Mammary epithelial cell (primary cell): ENCODE data around the gene SHKBP1.
A peak's percentile ranks its signal among the peaks of the same experiment; 100 is the strongest.

Experiments used
- CTCF ChIP-seq, 2 donors: IDR thresholded peaks in 1 of 2; conservative IDR thresholded peaks in 1 of 2; 2 replicates each; pipeline ENCODE4 v1.5.1; 2011 to 2012; ENCODE audit warnings: inconsistent platforms in 2 of 2, low read length in 2 of 2, mild to moderate bottlenecking in 2 of 2, control low read depth in 1 of 2, low read depth in 1 of 2; ENCODE audit not compliant: insufficient read depth in 1 of 2; ENCODE audit errors: extremely low read depth in 1 of 2
- EZH2 ChIP-seq: IDR thresholded peaks from 2 replicates; pipeline ENCODE4 v1.6.1; 2012; ENCODE audit warnings: low read length, inconsistent platforms, borderline replicate concordance

DNA sequence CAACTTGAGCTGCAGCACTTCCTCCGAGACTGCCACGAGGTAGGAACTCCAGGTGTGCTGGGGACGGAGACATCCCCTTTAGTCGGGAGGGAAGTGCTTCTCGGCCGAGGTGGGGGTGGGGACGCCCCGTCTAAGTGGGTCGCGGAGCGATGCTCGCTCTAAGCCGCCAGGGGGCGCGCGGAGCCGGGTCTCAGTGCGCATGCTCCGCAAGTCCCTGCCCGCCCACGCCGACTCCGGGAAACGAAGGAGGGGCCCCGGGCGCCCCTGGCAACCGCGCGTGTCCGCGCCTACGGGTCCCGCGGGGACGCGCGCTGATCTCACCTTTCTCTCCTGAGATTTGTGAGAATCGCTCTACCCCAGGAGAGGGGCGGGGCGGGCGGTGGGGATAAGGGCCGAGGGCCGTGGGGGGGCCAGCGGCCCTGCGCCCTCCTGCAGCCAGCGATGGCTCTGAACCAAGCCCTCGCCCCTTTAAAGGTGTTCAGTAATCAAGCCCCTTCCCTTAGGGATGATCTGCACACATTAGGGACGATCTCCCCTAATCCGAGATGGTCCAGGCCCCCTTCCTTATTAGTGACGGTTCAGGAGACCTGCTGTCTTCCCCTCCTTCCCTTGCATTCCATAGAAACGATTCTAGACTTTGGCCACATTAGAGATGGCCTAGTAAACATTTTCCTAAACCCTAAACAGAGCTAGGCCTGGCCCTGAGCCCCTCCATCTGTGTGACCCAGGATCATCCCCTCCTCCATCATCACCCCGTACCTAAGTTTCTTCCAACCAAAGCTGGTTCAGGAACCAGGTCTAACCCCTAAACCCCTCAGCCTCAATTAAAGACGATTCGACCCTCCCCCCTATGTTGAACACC, 47.3 kb upstream of the SHKBP1 start:
- peak; percentile 72 to 96 for TF ChIP-seq CTCF (conservative IDR thresholded peaks at IDR 0.05 in 1 of 2, IDR thresholded peaks at IDR 0.05 in 1 of 2; ENCODE audit: extremely low read depth in 1 of 2, insufficient read depth in 1 of 2, low read depth in 1 of 2, low read length in 2 of 2)
- no peak for TF ChIP-seq EZH2
